ENCODE data around the gene LSR. TPM values are rescaled to one million over a fixed set of nuclear protein-coding genes. Genes with fewer than 3 reads are reported as not detected.

Gene LSR
- total and polyA plus RNA-seq, 2 experiments from 2014 or later, result 116 to 212 TPM

GRCh38 chr19:35222373-35223015, 26.3 kb upstream of the LSR start:
- peaks cover 14% of the 10 kb centered on the region for H3K4me1 Mint-ChIP-seq
- H3K36me3 Mint-ChIP-seq (ENCODE audit: low read depth), result peaks cover 12% of the 10 kb centered on the region; the same call in 2 of the 3 replicates
- H3K9me2 ChIP-seq (ENCODE audit: insufficient read depth), result peaks cover 10% of the 10 kb centered on the region; the same call in 1 of the 2 replicates
- TF ChIP-seq ZNF462 (CRISPR knock-in tag; IDR thresholded peaks at IDR 0.05) (no peak), EZH2phosphoT487 (IDR thresholded peaks at IDR 0.05; ENCODE audit: unreplicated experiment) (no peak), CREB1 (CRISPR knock-in tag; IDR thresholded peaks at IDR 0.05; ENCODE audit: low read depth) (no peak), NANOG (IDR thresholded peaks at IDR 0.05; ENCODE audit: borderline replicate concordance) (no peak), CTCF (conservative IDR thresholded peaks at IDR 0.05; ENCODE audit: low read depth in 2 of 2) (no peak), STAT1 (IDR thresholded peaks at IDR 0.05; ENCODE audit: unreplicated experiment) (no peak), ZNF331 (CRISPR knock-in tag; IDR thresholded peaks at IDR 0.05; ENCODE audit: low read depth) (no peak), REST (IDR thresholded peaks at IDR 0.05; ENCODE audit: unreplicated experiment) (no peak), EZH2 (IDR thresholded peaks at IDR 0.05; ENCODE audit: low read depth, unreplicated experiment) (no peak), ZNF114 (CRISPR knock-in tag; IDR thresholded peaks at IDR 0.05) (no peak), POLR2AphosphoS5 (IDR thresholded peaks at IDR 0.05; ENCODE audit: low read depth) (no peak), ETS1 (IDR thresholded peaks at IDR 0.05) (no peak), JUNB (IDR thresholded peaks at IDR 0.05; ENCODE audit: unreplicated experiment) (no peak)
- no peak overlapping the region for H3K27ac ChIP-seq (ENCODE audit: low read depth)
- no peaks in the 10 kb centered on the region; the same call in 1 of the 2 replicates for H3K36me3 ChIP-seq (ENCODE audit: insufficient read depth)
- H3K27ac Mint-ChIP-seq, result no peak overlapping the region
- no peaks in the 10 kb centered on the region for H3K27me3 ChIP-seq (ENCODE audit: insufficient read depth)
- H3K79me2 ChIP-seq (replicated peaks; ENCODE audit: insufficient read depth), result no peaks in the 10 kb centered on the region
- no peak overlapping the region for H3K4me3 ChIP-seq
- H3K4me1 ChIP-seq (ENCODE audit: insufficient read depth), result no peaks in the 10 kb centered on the region
- H3K4me2 ChIP-seq, result no peak overlapping the region
- H3K9me3 Mint-ChIP-seq, result peaks cover 20% of the 10 kb centered on the region; the same call in 2 of the 3 replicates
- no peak overlapping the region for H3K4me3 Mint-ChIP-seq
- no peaks in the 10 kb centered on the region for H4K20me1 ChIP-seq (replicated peaks; ENCODE audit: insufficient read depth)
- no peak for DNase-seq (ENCODE audit: low spot score)
- ATAC-seq, result no peak
- H2AFZ ChIP-seq, result no peak overlapping the region
- peaks cover 16% of the 10 kb centered on the region for H3K27me3 Mint-ChIP-seq (ENCODE audit: insufficient read depth, low read depth, poor library complexity)
- H3F3A ChIP-seq (replicated peaks; ENCODE audit: low read depth), result no peaks in the 10 kb centered on the region
